Ishikawa (cell line): ENCODE results near the gene COG1.

ENCODE experiments used
- CEBPB ChIP-seq: IDR thresholded peaks from 2 replicates; pipeline ENCODE4 v1.6.1; 2012
- CREB1 ChIP-seq: IDR thresholded peaks from 2 replicates; pipeline ENCODE4 v1.6.1; 2012; ENCODE audit warnings: low read depth
- EGR1 ChIP-seq: IDR thresholded peaks from 2 replicates; pipeline ENCODE4 v1.6.1; 2012
- EP300 ChIP-seq: IDR thresholded peaks from 2 replicates; pipeline ENCODE4 v1.6.1; 2012; ENCODE audit warnings: borderline replicate concordance
- FOXM1 ChIP-seq: IDR thresholded peaks from 2 replicates; pipeline ENCODE4 v1.6.1; 2012; ENCODE audit warnings: low read depth, borderline replicate concordance
- NFIC ChIP-seq: IDR thresholded peaks from 2 replicates; pipeline ENCODE4 v1.6.1; 2012
- RAD21 ChIP-seq: IDR thresholded peaks from 2 replicates; pipeline ENCODE4 v1.6.1; 2012; ENCODE audit warnings: low read depth
- TAF1 ChIP-seq: IDR thresholded peaks from 2 replicates; pipeline ENCODE4 v1.6.1; 2012; ENCODE audit warnings: low read depth, mild to moderate bottlenecking
- TCF12 ChIP-seq: IDR thresholded peaks from 2 replicates; pipeline ENCODE4 v1.6.1; 2012; ENCODE audit warnings: low read depth
- TEAD4 ChIP-seq: IDR thresholded peaks from 2 replicates; pipeline ENCODE4 v1.6.1; 2012
- USF1 ChIP-seq: IDR thresholded peaks from 2 replicates; pipeline ENCODE4 v1.6.1; 2012
- YY1 ChIP-seq: IDR thresholded peaks from 2 replicates; pipeline ENCODE4 v1.6.1; 2012; ENCODE audit warnings: low read depth
- ZBTB7A ChIP-seq: IDR thresholded peaks from 2 replicates; pipeline ENCODE4 v1.6.1; 2012; ENCODE audit warnings: low read depth
- TF ChIP-seq, protein P1 (sequence below): IDR thresholded peaks from 2 replicates; pipeline ENCODE4 v1.6.1; 2012; ENCODE audit warnings: low read depth, mild to moderate bottlenecking
- TF ChIP-seq, protein P2 (sequence below): IDR thresholded peaks from 2 replicates; pipeline ENCODE4 v1.6.1; 2012

COG1 gene

DNA sequence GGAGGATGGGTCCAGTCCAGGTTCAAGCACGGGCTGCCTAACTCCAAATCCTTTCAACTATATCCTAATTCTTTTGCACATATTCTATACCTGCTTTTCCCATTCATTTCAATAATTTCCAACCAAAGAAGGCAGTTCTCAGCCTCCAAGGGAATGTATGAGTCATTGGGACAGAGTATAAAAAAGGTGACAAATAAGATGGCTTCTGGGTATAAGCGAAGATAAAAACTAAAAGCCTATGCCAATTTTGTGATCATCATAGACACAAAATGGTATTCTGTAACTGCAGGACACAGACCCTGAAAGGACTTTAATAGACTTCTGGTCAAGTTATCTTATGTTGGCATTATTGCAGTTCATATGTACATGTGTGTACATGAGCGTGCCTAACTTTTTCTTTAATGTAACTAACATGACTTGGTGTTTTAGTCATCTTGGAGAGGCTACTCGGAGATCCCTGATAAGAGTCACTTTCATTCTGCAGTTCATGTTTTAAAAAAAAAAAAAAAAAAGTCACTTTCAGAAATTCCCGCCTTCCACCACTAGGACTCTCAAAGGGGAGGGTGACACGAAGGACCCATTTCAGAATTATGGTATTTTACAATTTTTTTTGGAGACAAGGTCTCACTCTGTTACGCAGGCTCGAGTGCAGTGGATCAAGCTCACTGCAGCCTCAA lies 17.3 kb downstream of the COG1 start:
- TF ChIP-seq FOXM1 (no peak), TAF1 (no peak), CREB1 (no peak), TEAD4 (no peak), YY1 (no peak), EGR1 (no peak), ZBTB7A (no peak), USF1 (no peak), EP300 (no peak), RAD21 (no peak), CEBPB (no peak), NFIC (no peak), TCF12 (no peak)
- TF ChIP-seq, protein P1, sequence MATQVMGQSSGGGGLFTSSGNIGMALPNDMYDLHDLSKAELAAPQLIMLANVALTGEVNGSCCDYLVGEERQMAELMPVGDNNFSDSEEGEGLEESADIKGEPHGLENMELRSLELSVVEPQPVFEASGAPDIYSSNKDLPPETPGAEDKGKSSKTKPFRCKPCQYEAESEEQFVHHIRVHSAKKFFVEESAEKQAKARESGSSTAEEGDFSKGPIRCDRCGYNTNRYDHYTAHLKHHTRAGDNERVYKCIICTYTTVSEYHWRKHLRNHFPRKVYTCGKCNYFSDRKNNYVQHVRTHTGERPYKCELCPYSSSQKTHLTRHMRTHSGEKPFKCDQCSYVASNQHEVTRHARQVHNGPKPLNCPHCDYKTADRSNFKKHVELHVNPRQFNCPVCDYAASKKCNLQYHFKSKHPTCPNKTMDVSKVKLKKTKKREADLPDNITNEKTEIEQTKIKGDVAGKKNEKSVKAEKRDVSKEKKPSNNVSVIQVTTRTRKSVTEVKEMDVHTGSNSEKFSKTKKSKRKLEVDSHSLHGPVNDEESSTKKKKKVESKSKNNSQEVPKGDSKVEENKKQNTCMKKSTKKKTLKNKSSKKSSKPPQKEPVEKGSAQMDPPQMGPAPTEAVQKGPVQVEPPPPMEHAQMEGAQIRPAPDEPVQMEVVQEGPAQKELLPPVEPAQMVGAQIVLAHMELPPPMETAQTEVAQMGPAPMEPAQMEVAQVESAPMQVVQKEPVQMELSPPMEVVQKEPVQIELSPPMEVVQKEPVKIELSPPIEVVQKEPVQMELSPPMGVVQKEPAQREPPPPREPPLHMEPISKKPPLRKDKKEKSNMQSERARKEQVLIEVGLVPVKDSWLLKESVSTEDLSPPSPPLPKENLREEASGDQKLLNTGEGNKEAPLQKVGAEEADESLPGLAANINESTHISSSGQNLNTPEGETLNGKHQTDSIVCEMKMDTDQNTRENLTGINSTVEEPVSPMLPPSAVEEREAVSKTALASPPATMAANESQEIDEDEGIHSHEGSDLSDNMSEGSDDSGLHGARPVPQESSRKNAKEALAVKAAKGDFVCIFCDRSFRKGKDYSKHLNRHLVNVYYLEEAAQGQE = no peak
- TF ChIP-seq, protein P2, sequence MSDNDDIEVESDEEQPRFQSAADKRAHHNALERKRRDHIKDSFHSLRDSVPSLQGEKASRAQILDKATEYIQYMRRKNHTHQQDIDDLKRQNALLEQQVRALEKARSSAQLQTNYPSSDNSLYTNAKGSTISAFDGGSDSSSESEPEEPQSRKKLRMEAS = no peak

GRCh38 chr17:73211745-73212144 lies 18.9 kb downstream of the COG1 start:
- TF ChIP-seq TCF12 (no peak), CREB1 (no peak), TAF1 (no peak), CEBPB (no peak), RAD21 (no peak), EP300 (no peak), ZBTB7A (no peak), NFIC (no peak), YY1 (no peak), TEAD4 (no peak), EGR1 (no peak)
- TF ChIP-seq, protein P1 = no peak
- TF ChIP-seq, protein P2 = no peak

DNA sequence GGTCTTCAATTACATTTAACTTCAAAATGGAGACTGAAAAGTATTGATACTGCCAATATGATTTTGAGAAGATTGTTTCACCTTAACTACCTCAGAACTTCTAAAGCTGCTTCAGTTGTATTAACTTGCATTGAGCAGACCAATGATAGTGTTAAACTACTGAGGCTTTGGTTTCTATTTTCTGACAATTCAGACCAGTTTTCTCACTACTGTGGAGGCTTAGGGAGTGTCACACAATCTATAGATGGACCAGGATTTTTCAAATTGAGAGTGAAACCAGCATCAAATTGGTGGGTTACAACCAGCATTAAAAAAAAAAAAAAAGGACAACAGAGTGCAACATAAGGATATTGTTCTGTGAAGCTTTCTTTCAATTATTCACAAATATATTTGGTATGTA lies 21.2 kb downstream of the COG1 start:
- TF ChIP-seq, protein P1 = no peak
- TF ChIP-seq TCF12 (no peak), CEBPB (no peak), EGR1 (no peak), RAD21 (no peak)

GRCh38 chr17:73214851-73215250 lies 22.0 kb downstream of the COG1 start:
- TF ChIP-seq EP300 (no peak), CREB1 (no peak), NFIC (no peak)

GRCh38 chr17:73215447-73215846 lies 22.6 kb downstream of the COG1 start:
- TF ChIP-seq RAD21 = no peak
- TF ChIP-seq TCF12 = no peak
- TF ChIP-seq EP300 = no peak
- no peak for TF ChIP-seq YY1
- no peak for TF ChIP-seq CEBPB
- no peak for TF ChIP-seq TAF1
